GM18517 (cell line): Measurements from ENCODE around the gene TBC1D1.
A peak's percentile ranks its signal among the peaks of the same experiment; 100 is the strongest.

Experiments used
- ATAC-seq: cut with Tn5 transposase; IDR thresholded peaks from one replicate; pipeline ENCODE4 v1.9.1; 2021; ENCODE audit warnings: mild to moderate bottlenecking, moderate library complexity; ENCODE audit not compliant: unreplicated experiment

Gene TBC1D1, protein sequence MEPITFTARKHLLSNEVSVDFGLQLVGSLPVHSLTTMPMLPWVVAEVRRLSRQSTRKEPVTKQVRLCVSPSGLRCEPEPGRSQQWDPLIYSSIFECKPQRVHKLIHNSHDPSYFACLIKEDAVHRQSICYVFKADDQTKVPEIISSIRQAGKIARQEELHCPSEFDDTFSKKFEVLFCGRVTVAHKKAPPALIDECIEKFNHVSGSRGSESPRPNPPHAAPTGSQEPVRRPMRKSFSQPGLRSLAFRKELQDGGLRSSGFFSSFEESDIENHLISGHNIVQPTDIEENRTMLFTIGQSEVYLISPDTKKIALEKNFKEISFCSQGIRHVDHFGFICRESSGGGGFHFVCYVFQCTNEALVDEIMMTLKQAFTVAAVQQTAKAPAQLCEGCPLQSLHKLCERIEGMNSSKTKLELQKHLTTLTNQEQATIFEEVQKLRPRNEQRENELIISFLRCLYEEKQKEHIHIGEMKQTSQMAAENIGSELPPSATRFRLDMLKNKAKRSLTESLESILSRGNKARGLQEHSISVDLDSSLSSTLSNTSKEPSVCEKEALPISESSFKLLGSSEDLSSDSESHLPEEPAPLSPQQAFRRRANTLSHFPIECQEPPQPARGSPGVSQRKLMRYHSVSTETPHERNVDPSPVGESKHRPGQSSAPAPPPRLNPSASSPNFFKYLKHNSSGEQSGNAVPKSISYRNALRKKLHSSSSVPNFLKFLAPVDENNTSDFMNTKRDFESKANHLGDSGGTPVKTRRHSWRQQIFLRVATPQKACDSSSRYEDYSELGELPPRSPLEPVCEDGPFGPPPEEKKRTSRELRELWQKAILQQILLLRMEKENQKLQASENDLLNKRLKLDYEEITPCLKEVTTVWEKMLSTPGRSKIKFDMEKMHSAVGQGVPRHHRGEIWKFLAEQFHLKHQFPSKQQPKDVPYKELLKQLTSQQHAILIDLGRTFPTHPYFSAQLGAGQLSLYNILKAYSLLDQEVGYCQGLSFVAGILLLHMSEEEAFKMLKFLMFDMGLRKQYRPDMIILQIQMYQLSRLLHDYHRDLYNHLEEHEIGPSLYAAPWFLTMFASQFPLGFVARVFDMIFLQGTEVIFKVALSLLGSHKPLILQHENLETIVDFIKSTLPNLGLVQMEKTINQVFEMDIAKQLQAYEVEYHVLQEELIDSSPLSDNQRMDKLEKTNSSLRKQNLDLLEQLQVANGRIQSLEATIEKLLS (N-terminal part only)

GRCh38 chr4:37890801-37891259 lies at the start of gene TBC1D1:
TBC1D1 (plus strand) TSS chr4:37891084; CDS start chr4:37902096, 11,012 bp downstream.
- peak; percentile 19 for ATAC-seq

DNA sequence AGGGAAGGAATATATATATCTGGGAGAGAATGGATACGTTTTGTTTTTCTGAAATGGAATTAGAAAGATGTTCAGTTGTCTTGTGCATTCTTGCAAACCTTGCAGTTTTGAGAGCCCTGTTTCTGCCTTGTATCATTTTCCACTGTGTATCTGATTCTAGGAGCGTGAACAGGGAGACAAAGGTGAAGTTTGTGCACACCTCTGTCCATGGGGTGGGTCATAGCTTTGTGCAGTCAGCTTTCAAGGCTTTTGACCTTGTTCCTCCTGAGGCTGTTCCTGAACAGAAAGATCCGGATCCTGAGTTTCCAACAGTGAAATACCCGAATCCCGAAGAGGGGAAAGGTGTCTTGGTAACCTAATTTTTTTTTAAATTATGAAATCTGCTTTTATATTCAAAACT lies 46.7 kb upstream of the TBC1D1 start:
- no peak for ATAC-seq

- ATAC-seq: no peak
These were observed 45.7 kb upstream of the TBC1D1 start for GRCh38 chr4:37845201-37845600.

DNA sequence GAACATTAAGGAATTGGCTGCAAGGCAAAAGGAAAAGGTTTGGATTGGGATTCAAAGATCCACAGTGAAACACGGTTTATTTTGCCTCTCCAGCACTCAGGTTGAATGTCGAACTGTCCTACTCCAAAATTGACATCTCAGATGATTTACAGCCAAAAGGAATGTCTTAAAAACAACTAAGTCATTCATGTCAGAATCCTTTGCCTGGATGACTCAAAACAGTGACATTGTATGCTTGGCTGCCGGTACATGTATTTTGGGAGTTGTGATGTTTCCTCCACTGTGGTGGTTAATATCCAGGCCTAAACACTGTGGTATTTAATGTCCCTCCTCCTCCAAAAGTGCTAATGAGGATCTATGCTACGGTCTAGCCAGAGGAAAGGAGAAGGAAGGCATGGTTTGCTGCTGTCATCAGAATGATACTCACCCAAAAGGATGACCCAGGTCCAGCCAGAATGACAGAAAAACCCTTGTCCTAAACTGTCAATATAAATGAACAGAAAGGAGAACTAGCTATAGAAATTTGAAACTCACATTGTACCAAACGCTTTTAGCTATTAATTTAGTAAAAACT lies 43.5 kb upstream of the TBC1D1 start:
- ATAC-seq: no peak

DNA sequence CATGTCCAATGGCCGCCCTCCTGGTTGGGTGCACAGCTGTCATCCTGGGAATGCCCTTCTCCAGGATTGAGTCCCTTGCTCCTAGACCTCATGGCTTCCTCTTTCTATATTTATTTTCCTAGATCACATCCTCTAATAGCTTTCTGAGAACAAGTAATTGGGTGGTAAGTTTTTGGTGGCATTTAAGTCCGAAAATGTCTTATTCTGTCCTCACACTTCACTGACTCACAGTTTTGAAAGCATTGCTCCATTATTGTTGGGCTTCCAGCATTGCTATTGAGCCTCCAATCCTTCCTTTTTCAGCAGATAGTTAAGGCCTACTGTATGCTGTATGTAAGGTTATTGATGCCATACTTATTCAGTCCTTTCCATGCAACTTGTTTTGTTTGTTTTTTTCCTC lies 38.5 kb upstream of the TBC1D1 start:
- ATAC-seq: no peak

GRCh38 chr4:37858112-37858511 lies 32.8 kb upstream of the TBC1D1 start:
- no peak for ATAC-seq

- no peak for ATAC-seq
These were observed 32.0 kb upstream of the TBC1D1 start for GRCh38 chr4:37858872-37859271.

GRCh38 chr4:37860266-37860665 lies 30.6 kb upstream of the TBC1D1 start:
- no peak for ATAC-seq

DNA sequence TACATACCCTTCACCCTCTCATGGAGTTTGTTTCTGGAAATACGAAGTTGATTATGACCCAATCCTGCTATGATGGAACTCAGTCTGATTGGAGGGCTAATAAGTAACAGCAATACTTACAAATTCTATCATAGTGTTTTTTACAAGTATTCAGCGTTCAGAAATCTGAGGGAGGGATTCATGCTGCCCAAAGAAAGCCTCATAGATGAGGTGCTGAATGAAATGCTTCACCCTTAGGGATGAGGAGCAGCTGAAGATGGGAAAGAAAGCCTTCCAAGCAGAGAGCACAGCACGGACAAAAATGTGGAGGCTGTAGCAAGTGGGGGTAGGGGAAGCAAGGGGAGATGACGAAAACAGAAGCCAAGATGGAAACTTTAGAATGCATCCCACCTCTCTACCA lies 27.9 kb upstream of the TBC1D1 start:
- ATAC-seq: no peak

DNA sequence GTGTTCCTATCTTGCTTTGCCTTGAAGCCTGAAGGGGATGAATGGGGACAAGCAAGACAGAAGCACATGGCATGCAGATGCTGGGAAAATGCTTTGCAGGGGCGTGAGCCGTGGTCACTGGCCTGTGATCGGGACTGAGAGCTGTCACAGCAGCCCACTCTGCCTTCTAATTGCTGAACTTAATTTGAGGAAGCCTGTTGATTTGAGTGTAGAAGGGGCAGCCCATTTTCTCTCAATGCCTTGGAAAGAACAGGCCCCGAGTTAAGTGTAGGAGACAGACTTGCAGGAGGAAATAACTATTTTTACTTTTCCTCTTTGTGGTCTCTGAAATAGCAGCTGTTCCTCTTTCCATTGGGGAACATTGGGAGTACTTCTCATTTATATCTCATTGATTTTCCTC lies 26.1 kb upstream of the TBC1D1 start:
- no peak for ATAC-seq

GRCh38 chr4:37865450-37865849 lies 25.4 kb upstream of the TBC1D1 start:
- ATAC-seq: no peak

DNA sequence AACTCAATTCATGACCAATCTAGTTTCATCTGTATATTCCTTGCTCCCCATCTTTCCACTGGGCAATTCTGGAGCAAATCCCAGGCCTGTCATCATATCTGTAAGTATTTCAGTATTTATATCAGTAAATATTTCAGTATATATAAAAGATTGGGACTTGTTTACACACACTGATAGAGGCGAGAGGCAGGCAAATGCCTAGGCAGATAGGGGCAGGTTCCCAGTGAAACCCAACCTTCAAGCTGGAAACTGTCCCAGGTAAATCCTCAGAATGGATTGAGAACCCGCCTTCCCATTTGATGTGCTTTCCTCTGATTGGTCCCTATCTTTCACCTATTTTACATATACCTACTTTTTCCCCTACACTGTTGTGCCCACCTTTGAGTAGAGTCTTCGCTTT lies 23.8 kb upstream of the TBC1D1 start:
- no peak for ATAC-seq

DNA sequence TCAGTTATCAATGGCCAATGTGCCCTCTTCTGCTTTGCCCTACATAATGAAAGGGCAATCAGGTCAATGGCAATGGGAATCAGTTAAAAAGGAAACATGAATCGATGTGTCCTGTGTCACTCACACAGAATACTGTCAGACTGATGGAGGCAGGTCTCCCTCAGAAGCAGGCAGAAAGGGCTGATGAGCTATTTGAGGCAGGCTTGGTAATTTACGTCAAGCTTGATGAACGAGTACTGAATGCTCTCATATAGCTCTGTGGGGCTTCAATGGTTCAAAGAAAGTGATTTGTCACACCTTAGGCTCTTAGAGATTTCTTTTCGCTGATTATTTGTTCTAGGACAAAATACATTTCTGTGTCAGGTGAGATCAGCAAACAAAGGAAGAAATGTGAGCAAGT lies 22.6 kb upstream of the TBC1D1 start:
- no peak for ATAC-seq

DNA sequence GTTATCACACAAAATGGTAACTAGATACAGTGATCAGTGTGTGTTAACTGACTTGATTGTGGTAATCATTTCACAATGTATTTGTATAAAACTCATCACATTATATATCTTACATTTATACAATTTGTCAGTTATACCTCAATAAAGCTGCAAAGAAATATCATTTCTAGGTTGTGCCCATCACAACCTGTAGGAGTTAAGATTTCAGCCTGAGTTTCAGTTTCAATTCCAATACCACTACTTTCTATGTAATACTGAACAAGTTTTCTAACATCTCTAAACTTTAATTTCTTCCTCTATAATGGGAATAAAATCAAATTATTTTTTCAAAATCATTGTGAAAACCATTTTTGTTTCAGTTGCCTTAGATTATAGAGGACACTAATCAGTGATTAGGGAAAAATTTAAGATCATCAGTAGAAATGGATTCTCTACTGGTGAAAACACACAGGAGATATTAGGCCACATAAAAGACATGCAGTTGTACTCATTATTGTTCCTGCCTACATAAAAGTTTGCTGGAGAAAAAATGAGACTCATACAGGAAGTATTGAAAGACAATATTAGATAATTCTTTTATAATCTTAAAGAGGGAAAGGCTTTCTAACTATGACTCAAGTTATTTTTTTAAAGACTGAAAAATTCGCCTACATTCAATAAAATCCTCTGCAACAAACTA lies 18.4 kb upstream of the TBC1D1 start:
- ATAC-seq: peak; percentile 57

- no peak for ATAC-seq
These were observed 17.5 kb upstream of the TBC1D1 start for GRCh38 chr4:37873386-37873785.

DNA sequence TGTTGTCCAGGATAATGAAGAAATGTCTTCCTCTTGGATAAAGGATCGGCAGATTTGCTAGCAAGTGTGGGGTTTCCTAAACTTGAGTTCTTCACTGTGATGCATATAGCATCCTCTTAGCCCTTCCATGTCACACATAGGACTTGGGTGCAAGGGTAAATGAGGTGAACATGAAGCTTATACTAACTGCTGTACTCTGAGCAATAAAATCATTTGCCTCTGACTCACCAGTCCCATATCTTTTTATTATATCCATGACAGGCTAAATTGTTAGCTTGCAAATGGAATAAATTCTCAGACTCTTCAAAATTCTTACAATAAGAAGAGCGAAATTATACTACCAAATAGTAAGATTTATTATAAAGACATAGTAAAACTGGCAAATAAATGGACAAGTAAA lies 14.7 kb upstream of the TBC1D1 start:
- ATAC-seq: no peak

GRCh38 chr4:37879365-37879764 lies 11.5 kb upstream of the TBC1D1 start:
- no peak for ATAC-seq

DNA sequence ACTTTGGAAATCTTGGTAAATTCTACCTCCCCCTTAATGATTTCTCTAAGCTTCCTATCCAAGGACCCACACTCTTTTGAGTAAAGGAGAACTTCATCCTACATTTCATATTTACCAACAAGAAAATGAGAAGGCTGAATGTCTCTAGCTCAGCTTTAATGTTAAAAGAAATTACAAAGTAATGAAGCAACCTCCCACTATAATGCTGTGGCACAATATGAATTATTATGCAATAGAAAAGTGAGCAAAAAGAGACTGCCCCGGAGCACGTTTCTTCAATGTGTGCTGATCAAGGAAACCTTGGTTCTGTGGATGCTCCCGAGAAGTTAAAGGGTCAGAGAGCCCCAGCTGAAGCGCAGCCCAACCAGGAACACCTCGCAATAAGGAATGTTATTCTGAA lies 9.1 kb upstream of the TBC1D1 start:
- ATAC-seq: no peak

DNA sequence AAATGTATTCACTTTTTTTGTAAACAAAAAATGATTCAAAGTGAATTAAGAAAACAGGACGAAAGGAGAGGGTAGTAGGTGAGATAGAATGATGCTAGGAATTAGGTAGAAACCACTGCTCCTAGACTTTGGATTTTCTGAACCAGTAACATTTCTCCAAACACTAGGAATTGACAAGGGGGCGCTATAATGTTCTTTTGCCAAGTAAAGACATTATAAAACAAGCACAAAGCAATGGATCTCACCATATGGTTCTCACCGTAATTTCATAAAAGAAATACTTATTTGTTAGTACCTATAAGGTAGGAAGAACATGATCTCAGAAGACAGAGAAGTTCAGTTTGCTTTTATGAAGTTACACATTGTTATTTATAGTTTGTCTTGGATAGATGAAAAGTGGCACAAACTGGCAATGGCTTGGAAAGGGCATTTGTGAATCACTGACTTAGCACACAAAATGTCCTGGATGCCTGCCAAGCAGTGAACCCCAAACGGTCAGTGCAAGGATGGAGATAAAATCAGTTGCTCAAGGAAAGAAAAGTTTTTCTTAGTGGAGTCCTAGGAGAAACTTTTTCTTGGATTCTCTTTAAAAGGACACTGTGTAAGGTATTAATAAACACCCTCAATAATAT lies 8.1 kb upstream of the TBC1D1 start:
- no peak for ATAC-seq
